ENCODE measurements around the gene PITPNM2. TPM values are rescaled to one million over a fixed set of nuclear protein-coding genes. Genes with fewer than 3 reads are reported as not detected.

PITPNM2 gene
- total and polyA plus RNA-seq, 9 of the 15 experiments (the other 6 are each of a cell fraction or from before 2014, with no cell fraction given) = 0.03 to 10.8 (median 2.9) TPM

- TF ChIP-seq ETS2 (tag; IDR thresholded peaks at IDR 0.05; ENCODE audit: borderline replicate concordance, poor library complexity, severe bottlenecking) = no peak
- no peak for TF ChIP-seq CBFB (CRISPR knock-in tag; IDR thresholded peaks at IDR 0.05)
- TF ChIP-seq SIX5 (IDR thresholded peaks at IDR 0.05; ENCODE audit: borderline replicate concordance in 1 of 2, insufficient read depth in 1 of 2, low read depth in 1 of 2, low read length in 2 of 2) = no peak
- no peak for TF ChIP-seq TOE1 (IDR thresholded peaks at IDR 0.05; ENCODE audit: borderline replicate concordance)
- TF ChIP-seq TOE1 (CRISPR knock-in tag; IDR thresholded peaks at IDR 0.05; ENCODE audit: borderline replicate concordance, low read depth) = no peak
- TF ChIP-seq ZKSCAN8 (CRISPR knock-in tag; IDR thresholded peaks at IDR 0.05) = no peak
- no peak for TF ChIP-seq ZNF175 (CRISPR knock-in tag; IDR thresholded peaks at IDR 0.05; ENCODE audit: low read depth)
- no peak for TF ChIP-seq ZBTB1 (CRISPR knock-in tag; IDR thresholded peaks at IDR 0.05; ENCODE audit: borderline replicate concordance, low read depth)
- no peak for TF ChIP-seq DEAF1 (CRISPR knock-in tag; IDR thresholded peaks at IDR 0.05)
- no peak for TF ChIP-seq POLR3A (IDR thresholded peaks at IDR 0.05; ENCODE audit: borderline replicate concordance, extremely low read depth, insufficient read depth, insufficient read length)
- TF ChIP-seq TBL1XR1 (IDR thresholded peaks at IDR 0.05; ENCODE audit: low read length in 2 of 2) = peak in 1 of 2 experiments; percentile 59; a peak in 2 of 4 replicates
- TF ChIP-seq PHF21A (IDR thresholded peaks at IDR 0.05; ENCODE audit: borderline replicate concordance, low read depth) = no peak; the same call in 1 of the 2 replicates
- no peak for TF ChIP-seq RBFOX2 (IDR thresholded peaks at IDR 0.05; ENCODE audit: low read depth, low read length)
- TF ChIP-seq POLR2H (tag; IDR thresholded peaks at IDR 0.05; ENCODE audit: low read depth) = no peak
- TF ChIP-seq ZBTB17 (CRISPR knock-in tag; IDR thresholded peaks at IDR 0.05) = peak; percentile 63; the same call in 1 of the 2 replicates
- TF ChIP-seq IFI16 (CRISPR knock-in tag; IDR thresholded peaks at IDR 0.05) = no peak
- TF ChIP-seq ZNF316 (IDR thresholded peaks at IDR 0.05) = peak; percentile 99
- TF ChIP-seq ZNF232 (CRISPR knock-in tag; IDR thresholded peaks at IDR 0.05) = no peak
- no peak for TF ChIP-seq SNRNP70 (optimal IDR thresholded peaks at IDR 0.05; ENCODE audit: low read depth, low read length)
- TF ChIP-seq KDM2B (CRISPR knock-in tag; IDR thresholded peaks at IDR 0.05) = no peak
- TF ChIP-seq, protein P1, sequence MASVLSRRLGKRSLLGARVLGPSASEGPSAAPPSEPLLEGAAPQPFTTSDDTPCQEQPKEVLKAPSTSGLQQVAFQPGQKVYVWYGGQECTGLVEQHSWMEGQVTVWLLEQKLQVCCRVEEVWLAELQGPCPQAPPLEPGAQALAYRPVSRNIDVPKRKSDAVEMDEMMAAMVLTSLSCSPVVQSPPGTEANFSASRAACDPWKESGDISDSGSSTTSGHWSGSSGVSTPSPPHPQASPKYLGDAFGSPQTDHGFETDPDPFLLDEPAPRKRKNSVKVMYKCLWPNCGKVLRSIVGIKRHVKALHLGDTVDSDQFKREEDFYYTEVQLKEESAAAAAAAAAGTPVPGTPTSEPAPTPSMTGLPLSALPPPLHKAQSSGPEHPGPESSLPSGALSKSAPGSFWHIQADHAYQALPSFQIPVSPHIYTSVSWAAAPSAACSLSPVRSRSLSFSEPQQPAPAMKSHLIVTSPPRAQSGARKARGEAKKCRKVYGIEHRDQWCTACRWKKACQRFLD (CRISPR knock-in tag; IDR thresholded peaks at IDR 0.05) = no peak
- no peak for TF ChIP-seq CTCFL (IDR thresholded peaks at IDR 0.05; ENCODE audit: borderline replicate concordance, insufficient read depth, low read depth, low read length, poor library complexity, severe bottlenecking)
- no peak for TF ChIP-seq LARP7 (IDR thresholded peaks at IDR 0.05)
Measured at GRCh38 chr12:123126294-123127181, 24.4 kb downstream of the PITPNM2 start (continued).

Data from K562 (cell line).